Astrocyte of the cerebellum (primary cell): Measurements from ENCODE around the gene FGFRL1.

Source experiments
- DNase-seq: peaks from one replicate; pipeline ENCODE4 v3.0.0-alpha.2; 2011; ENCODE audit warnings: low read depth
- H3K4me3 ChIP-seq: 2 replicates; pipeline ENCODE4 v1.5.1; 2011; ENCODE audit warnings: mild to moderate bottlenecking, low read depth, low read length, moderate library complexity
- in situ Hi-C: cut with HindIII; loops from 2 replicates; pipeline ENCODE4 v1.10.0; 2017; ENCODE audit warnings: low sequenced_read_pairs
- TF ChIP-seq, protein P1 (sequence below): IDR thresholded peaks from 2 replicates; pipeline ENCODE4 v1.5.1; 2012; ENCODE audit warnings: low read length, low read depth, moderate library complexity, mild to moderate bottlenecking; ENCODE audit errors: missing control alignments

Gene FGFRL1

DNA sequence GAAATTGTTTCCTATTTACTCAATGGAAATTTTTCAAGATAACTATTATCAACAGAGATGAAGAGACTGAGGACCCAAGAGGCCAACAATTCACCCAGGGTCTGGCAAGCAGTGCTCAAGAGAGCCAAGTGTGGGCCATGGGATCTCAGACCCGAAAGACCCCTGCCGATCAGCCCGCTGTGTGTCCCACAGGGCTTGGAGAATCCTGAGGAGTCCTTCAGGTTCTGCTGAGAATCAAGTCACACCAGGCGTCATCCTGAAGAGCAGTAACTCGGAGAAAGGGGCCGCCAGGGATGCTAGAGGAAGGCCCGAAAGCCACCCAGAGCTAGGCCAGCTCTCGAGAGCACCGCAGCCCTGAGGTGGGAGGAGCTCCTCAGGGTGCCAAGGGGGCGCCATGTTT is 48.7 kb downstream of the FGFRL1 start:
- in situ Hi-C loops: no loop called here
- no peak for DNase-seq
- H3K4me3 ChIP-seq: no peak overlapping the region
- TF ChIP-seq, protein P1, sequence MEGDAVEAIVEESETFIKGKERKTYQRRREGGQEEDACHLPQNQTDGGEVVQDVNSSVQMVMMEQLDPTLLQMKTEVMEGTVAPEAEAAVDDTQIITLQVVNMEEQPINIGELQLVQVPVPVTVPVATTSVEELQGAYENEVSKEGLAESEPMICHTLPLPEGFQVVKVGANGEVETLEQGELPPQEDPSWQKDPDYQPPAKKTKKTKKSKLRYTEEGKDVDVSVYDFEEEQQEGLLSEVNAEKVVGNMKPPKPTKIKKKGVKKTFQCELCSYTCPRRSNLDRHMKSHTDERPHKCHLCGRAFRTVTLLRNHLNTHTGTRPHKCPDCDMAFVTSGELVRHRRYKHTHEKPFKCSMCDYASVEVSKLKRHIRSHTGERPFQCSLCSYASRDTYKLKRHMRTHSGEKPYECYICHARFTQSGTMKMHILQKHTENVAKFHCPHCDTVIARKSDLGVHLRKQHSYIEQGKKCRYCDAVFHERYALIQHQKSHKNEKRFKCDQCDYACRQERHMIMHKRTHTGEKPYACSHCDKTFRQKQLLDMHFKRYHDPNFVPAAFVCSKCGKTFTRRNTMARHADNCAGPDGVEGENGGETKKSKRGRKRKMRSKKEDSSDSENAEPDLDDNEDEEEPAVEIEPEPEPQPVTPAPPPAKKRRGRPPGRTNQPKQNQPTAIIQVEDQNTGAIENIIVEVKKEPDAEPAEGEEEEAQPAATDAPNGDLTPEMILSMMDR: no peak

DNA sequence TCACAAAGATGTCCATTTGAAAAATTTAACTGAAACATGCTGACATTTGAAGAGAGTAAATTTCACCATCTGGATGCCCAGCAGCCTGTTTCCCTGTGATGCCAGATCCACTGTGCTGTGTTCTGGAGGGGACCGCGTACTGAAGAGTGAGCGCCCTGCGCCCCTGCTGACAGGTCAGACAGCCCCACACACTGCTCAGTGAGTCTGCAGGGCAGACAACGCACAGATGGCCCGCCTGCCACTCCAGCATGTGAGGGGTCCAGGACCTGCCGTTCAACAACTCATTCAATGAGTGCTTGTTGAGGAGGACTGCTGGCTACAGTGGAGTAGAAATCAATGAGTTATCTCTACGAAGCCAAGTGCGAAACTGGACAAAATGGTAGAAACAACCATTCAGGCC is 49.2 kb downstream of the FGFRL1 start:
- TF ChIP-seq, protein P1: no peak
- in situ Hi-C loops: no loop called here
- H3K4me3 ChIP-seq: no peak overlapping the region
- no peak for DNase-seq

DNA sequence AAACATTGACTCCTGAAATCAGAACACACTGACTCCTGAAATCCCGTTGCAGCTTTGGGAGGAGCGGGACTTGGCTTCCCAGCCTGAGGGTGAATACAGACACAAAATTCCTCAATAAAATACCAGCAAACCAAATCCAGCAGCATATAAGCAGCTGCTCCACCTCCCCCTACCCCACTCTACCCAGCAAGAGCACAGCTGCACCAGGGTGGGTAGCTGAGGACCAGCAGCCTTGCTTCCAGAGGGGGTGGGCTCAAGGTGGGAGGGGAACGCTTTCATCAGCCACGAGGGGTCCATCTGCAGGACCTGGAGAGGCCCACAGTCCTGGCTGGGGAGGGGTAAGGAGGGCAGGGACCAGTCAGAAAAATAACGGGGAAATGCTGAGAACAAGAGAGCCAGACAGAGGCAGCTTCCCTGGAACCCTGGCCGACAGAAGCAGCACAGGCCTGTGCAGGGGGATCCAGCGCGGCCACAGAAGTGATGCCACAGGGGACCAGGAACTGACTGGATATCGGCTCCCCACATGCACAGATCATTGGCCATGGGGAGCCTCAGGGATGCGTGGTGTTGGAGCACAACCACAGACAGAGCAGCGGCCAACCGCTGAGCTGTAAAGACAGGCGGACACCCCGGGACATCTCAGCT is 49.8 kb downstream of the FGFRL1 start:
- no peak for DNase-seq
- in situ Hi-C loops: no loop called here
- no peak overlapping the region for H3K4me3 ChIP-seq
- TF ChIP-seq, protein P1: no peak

DNA sequence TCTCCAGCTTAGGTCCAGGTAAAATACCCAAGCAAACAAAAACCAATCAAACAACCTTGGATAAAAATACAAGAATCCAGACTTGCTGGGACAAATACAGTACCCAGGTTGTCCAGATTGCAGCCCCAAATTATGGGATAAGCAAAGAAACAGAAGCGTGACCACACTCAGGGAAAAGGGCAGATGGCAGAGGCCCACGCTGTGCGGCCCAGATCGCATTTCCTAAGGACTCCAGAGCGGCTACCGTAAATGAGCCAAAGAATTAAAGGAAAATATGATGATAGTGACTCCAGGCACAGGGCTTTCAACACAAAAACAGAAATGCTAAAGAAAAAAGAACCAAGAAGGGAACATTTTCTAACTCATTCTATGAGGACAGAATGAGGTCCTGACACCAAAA is 50.3 kb downstream of the FGFRL1 start:
- no peak for DNase-seq
- in situ Hi-C loops: no loop called here
- TF ChIP-seq, protein P1: no peak
- H3K4me3 ChIP-seq: no peak overlapping the region

DNA sequence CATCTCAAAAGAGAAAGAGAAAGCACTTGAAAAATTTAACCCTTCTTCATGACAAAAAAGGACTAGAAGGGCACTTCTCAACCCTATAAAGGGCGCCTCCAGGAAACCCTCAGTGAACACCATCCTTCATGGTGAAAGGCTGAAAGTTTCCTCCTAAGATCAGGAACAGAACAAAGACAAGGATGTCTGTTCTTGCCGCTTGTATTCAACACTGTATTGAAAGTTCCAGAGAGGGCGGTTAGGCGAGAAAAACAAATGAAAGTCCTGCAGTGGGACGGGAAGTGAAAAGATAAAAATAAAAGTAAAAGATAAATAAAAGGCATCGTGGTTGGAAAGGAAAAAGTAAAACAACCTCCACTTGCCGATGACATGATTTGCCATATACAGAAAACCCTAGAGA is 51.0 kb downstream of the FGFRL1 start:
- TF ChIP-seq, protein P1: no peak
- no peak overlapping the region for H3K4me3 ChIP-seq
- no peak for DNase-seq
- in situ Hi-C loops: no loop called here

- in situ Hi-C loops: no loop called here
- TF ChIP-seq, protein P1: no peak
- H3K4me3 ChIP-seq: no peak overlapping the region
- DNase-seq: no peak
Measured at GRCh38 chr4:1065732-1066131, 54.3 kb downstream of the FGFRL1 start.
